ENCODE measurements around the gene ZNF516. TPM values are rescaled to one million over a fixed set of nuclear protein-coding genes. Genes with fewer than 3 reads are reported as not detected.

Gene ZNF516
- total and polyA plus RNA-seq, 7 donors = 2.4 to 20.6 (median 9.6) TPM

DNA sequence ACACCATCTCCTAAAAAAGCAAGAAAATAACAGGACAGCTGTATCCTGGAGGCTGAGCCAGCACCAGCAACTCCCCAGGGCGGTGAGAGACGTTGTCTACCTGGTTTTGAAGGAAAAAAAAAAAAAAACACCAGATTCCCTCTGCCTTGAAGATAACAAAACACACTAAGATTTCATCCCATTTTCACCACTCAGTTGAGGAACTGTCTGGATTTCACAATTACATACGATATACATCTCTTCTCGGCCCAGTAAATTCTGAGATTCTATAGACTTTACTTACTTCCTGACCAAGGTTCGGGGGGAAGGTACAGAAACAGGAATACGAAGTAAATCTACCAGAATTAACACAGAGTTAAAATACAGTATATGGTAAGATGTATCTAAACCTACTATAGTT lies 8.5 kb downstream of the ZNF516 start:
- peaks cover 39% of the 10 kb centered on the region for H3K4me1 ChIP-seq
- H3K4me3 ChIP-seq = peak overlapping the region; percentile 8
- DNase-seq = no peak
- no peak overlapping the region for H3K27ac ChIP-seq
- 55 to 66% (median 63%) methylated on average over 6 of the region's 6 CpGs for WGBS, 3 donors
- TF ChIP-seq, protein P1, sequence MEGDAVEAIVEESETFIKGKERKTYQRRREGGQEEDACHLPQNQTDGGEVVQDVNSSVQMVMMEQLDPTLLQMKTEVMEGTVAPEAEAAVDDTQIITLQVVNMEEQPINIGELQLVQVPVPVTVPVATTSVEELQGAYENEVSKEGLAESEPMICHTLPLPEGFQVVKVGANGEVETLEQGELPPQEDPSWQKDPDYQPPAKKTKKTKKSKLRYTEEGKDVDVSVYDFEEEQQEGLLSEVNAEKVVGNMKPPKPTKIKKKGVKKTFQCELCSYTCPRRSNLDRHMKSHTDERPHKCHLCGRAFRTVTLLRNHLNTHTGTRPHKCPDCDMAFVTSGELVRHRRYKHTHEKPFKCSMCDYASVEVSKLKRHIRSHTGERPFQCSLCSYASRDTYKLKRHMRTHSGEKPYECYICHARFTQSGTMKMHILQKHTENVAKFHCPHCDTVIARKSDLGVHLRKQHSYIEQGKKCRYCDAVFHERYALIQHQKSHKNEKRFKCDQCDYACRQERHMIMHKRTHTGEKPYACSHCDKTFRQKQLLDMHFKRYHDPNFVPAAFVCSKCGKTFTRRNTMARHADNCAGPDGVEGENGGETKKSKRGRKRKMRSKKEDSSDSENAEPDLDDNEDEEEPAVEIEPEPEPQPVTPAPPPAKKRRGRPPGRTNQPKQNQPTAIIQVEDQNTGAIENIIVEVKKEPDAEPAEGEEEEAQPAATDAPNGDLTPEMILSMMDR (IDR thresholded peaks at IDR 0.05) = no peak
- no peaks in the 10 kb centered on the region for H3K9me3 ChIP-seq
- no peaks in the 10 kb centered on the region for H3K27me3 ChIP-seq (ENCODE audit: insufficient read depth in 3 of 3, low read length in 2 of 3)
- intact Hi-C loops (cut with DNase I) = no loop called here
- H3K36me3 ChIP-seq (ENCODE audit: insufficient read depth in 1 of 2, low read depth in 1 of 2) = no peaks in the 10 kb centered on the region
- no peak for ATAC-seq

DNA sequence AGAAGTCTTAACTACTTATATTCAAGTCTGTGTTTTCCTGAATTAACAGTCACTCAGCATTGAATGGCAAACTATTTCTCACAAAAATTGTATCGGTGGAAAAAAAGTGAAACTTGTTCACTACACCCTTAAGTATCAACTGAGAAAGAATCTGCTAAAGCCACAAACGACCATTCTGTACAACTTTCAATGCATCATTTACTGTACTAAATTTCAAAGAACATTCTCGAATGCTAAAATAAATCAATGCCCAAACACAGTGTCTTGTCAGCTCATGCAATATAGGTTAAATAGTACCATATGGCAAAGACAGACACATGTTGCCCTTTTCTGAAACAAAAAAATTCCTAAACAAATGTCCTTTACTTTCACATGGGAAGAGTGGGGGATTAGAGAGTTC lies 9.0 kb downstream of the ZNF516 start:
- intact Hi-C loops (cut with DNase I) = no loop called here
- ATAC-seq (no peak), DNase-seq (no peak)
- Histone ChIP-seq H3K4me1 (peaks cover 39% of the 10 kb centered on the region), H3K27ac (no peak overlapping the region), H3K9me3 (no peaks in the 10 kb centered on the region), H3K4me3 (no peak overlapping the region), H3K27me3 (ENCODE audit: insufficient read depth in 3 of 3, low read length in 2 of 3) (no peaks in the 10 kb centered on the region), H3K36me3 (ENCODE audit: insufficient read depth in 1 of 2, low read depth in 1 of 2) (no peaks in the 10 kb centered on the region)
- WGBS, 3 donors = 54 to 74% (median 67%) methylated on average over 3 of the region's 3 CpGs
- TF ChIP-seq, protein P1 (IDR thresholded peaks at IDR 0.05) = no peak

DNA sequence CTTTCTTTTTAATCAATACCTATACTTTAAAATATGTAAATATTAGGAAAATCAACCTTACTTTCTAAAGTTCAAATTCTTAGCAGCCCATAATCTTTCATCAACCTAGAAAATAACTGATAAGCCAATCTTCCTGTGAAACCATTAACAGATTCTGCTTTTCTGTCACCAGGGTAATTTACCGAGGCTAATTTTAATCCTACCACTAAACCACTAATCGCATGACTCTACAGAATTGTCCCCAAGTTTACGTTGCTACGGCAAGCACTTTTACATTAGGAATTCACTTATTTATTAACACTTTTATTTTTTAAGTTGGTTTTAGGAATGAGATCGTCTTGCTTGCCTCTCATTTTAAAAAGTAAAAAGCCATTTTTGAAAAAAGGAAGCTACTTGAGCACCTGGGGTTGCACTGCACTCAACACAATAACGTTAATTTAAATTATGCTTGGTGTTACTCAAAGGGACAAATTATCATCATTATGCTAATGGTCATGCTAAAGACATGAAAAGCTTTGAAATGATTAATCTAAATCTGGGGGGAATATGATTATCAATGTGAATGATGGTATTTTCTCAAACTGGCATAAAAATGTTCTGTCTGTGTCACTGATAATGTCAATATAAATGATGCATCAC lies 10.2 kb downstream of the ZNF516 start:
- no peak overlapping the region for H3K4me3 ChIP-seq
- no peak overlapping the region for H3K27ac ChIP-seq
- H3K9me3 ChIP-seq = no peaks in the 10 kb centered on the region
- DNase-seq = no peak
- intact Hi-C loops (cut with DNase I) = loop anchor here in 1 of 2 donors (5.0 kb wide), 1 partner anchor 78 kb away; no protein-coding TSS in a partner anchor
- no peaks in the 10 kb centered on the region for H3K36me3 ChIP-seq (ENCODE audit: insufficient read depth in 1 of 2, low read depth in 1 of 2)
- ATAC-seq = no peak
- H3K27me3 ChIP-seq (ENCODE audit: insufficient read depth in 3 of 3, low read length in 2 of 3) = no peaks in the 10 kb centered on the region
- 70 to 83% (median 80%) methylated on average over 6 of the region's 6 CpGs for WGBS, 3 donors
- H3K4me1 ChIP-seq = peaks cover 36% of the 10 kb centered on the region
- TF ChIP-seq, protein P1 (IDR thresholded peaks at IDR 0.05) = no peak

DNA sequence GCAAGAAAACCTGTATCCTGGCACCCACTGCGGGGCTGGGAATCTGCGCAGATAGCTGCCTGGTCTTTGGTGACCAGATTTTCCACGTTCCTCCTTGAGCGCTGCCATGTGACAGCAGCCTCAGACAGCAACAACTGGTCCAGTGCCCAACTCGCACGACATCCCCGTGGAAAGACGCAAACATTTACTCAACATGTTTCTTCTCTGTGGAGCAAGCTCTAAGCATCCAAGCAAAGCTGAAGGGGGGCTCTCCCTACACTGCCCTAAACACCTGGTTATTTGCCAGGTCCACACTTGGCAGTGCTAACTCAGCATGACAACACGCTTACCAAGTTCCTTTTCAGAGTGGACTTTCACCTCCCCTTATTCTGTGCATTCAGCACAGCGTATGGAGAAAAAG lies 11.3 kb downstream of the ZNF516 start:
- ATAC-seq = peak; percentile 29 to 46 (median 36)
- H3K36me3 ChIP-seq (ENCODE audit: insufficient read depth in 1 of 2, low read depth in 1 of 2) = no peaks in the 10 kb centered on the region
- no peak overlapping the region for H3K4me3 ChIP-seq
- no peak for DNase-seq
- peak overlapping the region; percentile 42 for H3K27ac ChIP-seq
- H3K9me3 ChIP-seq = no peaks in the 10 kb centered on the region
- intact Hi-C loops (cut with DNase I) = loop anchor here in 1 of 2 donors (5.0 kb wide), 1 partner anchor 76 kb away; no protein-coding TSS in a partner anchor
- H3K27me3 ChIP-seq (ENCODE audit: insufficient read depth in 3 of 3, low read length in 2 of 3) = no peaks in the 10 kb centered on the region
- peaks cover 26% of the 10 kb centered on the region for H3K4me1 ChIP-seq
- TF ChIP-seq, protein P1 (IDR thresholded peaks at IDR 0.05) = no peak
- 69 to 79% (median 72%) methylated on average over 10 of the region's 10 CpGs for WGBS, 3 donors

All from psoas muscle (tissue), 8 donors.